ENCODE data around the gene MEN1.

MEN1 gene

DNA sequence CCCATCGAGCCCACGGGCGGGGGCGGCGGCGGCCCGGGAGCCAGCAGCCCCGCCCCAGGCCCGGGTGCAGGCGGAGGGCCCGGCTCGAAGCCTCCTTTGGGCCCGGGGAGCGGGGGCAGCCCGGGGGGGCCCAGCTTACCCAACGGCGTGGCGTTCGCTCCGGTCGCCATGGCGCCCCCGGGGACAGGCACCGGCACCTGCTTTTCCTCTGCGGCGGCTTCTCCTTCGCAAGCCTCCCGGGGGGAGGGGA lies 32.2 kb downstream of the MEN1 start:
- DNase-seq = no peak

DNA sequence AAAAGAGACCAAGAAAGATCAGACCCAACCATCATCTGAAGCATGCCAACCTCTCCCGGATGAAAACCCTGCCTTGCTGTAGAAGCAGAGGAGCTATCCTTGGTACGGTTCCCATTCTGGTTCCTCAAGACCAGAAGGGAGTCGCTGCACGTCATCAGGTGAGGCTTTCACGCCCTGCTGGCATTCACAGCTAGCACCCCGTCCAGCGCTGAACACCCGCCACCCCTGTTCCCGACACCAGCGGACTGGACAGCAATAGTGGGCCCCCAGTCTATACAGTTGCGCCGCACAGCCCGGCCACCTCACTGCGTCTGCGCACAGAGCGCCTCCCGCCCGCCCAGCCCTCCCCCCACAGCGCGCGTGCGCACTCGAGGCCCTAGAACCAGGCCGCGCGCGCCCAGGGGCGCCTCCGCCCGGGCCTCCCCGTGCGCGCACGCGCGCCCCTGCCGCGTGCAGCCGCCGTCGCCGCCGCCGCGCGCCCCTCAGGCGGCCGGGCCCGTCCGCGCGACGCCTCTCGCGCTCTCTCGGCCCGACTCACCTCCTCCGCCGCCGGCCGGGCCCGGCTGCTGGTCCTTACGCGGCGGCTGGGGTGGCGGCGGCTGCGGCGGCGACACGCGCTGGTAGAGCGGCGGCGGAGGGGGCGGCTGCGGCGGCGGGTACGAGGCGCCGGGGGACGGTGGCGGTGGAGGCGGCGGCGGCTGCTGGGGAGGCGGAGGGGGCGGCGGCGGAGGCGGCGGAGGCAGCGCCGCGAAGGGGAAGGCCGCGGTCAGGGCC lies 32.7 kb downstream of the MEN1 start:
- peak; percentile 90 for DNase-seq

DNA sequence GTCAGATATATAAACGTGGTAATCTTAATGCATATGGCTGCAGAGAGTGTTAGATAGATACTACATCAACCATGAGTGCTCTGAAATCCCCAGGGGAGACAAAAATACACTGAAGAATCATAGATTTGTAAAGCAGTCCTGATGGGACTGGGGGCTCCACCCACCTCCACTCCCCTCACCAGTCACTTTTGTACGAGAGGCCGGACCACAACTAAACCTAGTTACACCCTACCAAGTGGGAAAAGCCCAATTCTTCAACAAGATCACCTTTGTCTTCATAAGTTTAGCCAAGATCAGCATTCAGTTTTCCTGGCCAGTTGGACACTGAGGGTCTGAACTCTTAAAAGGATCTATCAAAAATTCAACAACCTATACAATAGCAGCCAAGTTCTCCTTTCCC lies 33.5 kb downstream of the MEN1 start:
- DNase-seq = no peak

DNA sequence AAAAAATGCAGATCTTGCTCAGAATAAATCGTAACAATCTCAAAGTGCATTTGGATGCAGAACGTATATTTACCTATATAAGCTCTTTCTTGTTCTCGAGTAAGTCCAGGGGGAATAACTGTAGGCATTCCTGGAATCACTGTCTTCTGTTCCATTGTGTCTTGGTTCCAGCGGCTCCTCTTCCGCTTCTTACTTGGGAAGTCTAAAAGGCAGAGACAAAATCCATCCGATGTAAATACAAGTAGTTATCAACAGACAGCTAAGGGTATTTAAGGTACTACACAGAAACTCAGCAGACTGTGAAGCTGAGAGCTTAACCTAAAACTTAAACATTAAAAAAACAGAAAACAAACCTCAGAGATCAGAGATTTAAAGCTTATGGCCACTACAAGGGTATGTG lies 33.9 kb downstream of the MEN1 start:
- DNase-seq = no peak

DNA sequence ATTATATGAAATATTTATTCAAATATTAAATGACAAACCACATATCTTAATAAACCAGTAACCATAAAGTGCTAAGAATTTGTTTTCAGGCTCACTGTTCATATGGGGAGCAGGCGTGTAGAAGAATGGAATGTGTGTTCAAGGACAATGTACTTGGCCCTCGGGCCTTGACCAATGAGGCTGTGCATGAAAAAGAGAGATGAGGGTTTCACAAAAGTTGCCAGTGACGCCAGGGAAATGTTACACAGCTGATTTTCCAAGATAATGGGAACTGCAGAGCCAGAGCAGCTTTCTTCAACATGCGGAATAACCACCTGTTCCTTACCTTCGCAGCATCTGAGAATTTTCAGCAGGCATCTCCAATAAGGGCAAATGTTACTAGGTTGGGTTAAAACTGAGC lies 36.2 kb downstream of the MEN1 start:
- DNase-seq = no peak

DNA sequence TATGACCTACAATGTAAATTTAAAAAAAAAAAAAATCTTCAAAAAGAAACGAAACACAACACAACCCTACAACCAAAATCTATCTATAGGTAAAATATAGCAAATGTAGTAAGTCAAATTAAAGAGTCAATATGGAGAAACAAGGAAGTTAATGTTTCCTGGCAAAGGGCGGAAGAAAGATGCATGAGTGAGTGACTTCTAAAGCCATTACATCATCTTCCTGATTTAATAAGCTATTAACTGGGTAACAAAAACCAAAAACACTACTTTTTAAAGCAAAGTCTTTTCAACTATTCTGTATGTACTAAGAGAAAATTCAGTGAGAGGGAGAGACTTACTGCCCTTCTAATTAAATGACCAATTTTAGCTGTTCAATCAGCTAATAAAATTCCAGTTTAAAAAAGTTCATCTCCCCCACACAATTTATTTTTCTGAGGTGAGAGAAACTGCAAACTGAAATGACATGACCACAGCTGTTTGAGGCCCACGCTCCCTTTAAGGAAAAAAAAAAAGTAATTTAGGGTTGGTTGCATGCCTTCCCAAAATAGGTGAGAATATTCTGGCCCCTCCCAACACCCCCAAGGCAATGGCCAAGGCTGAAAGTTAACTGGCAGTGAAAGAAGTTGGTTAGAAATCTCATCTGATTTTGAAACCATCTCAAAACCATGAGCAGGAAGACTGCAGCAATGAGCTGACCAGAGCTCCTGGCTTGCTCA lies 37.9 kb downstream of the MEN1 start:
- DNase-seq = no peak

DNA sequence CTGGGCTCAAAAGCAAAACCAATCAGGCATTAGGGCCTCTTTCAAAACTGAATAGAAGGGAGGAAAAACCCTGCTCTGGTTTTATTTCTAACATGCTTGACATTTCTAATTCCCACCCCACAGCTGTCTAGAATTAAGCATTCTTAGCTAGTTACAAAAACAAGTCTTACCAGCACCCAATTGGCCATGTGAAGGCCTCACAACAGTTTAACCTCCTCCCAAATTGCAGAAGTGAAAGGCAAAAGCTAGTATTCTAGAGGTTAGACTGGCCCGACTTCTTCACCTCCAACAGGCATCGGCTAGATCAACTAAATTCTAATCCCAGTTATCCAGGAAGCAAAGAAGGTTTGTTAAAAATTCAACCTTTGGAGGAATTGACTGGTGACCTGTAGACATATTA lies 38.5 kb downstream of the MEN1 start:
- no peak for DNase-seq

DNA sequence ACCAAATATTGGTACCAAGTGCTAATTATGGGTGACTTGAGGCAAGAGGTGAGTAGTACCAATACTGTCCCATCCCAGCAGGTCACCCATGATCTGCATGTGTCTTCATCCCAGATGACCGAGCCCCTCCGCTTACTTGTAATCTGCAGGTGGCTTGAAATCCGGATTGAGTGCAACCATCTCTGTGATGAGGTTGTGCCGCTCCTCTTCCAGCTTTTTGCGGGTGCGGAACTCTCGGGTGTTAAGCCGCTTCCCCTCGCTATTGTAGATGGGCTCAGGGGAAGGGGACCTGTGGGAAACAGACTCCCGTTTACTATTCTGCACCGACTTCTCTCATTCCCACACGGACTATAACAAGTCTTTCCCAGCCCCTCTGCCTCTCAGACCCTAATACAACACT lies 40.2 kb downstream of the MEN1 start:
- DNase-seq = no peak

DNA sequence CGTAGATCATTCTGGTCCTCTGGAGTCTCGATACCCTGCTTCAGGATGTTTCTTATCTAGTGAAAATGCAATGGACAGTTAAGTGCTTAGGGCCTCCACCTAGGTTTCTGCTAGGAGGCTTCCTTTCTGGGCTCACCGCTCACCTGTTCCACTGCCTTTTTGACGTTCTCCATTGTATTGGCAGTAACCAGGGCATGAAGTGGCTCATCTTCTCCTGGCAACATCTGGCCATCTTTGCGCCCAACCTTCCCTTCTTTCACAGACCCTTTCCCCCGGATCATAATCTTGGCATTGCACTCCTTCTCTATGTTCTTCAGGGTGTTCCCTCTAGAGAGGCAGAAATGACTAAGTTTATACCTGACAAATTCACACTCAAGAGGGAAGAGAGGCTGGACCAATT lies 41.1 kb downstream of the MEN1 start:
- DNase-seq = no peak

DNA sequence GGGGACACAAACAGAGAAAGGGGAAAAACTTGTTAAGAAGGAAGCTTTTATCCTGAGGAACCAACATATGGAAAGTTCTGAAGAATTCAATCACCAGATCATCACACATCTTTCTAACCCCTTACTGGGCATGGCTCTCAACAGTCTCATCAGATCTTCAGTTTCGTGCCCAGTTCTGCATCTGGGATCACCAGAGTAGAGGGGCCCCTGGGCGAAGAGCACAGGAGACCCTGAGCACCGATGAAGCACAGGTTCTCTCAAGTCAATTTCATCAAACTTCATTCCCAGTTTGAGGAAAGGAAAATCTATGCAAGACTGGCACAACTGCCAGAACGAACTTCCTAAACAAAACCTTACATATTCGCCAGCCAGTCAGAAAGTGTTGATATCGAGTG lies 42.1 kb downstream of the MEN1 start:
- DNase-seq = no peak

DNA sequence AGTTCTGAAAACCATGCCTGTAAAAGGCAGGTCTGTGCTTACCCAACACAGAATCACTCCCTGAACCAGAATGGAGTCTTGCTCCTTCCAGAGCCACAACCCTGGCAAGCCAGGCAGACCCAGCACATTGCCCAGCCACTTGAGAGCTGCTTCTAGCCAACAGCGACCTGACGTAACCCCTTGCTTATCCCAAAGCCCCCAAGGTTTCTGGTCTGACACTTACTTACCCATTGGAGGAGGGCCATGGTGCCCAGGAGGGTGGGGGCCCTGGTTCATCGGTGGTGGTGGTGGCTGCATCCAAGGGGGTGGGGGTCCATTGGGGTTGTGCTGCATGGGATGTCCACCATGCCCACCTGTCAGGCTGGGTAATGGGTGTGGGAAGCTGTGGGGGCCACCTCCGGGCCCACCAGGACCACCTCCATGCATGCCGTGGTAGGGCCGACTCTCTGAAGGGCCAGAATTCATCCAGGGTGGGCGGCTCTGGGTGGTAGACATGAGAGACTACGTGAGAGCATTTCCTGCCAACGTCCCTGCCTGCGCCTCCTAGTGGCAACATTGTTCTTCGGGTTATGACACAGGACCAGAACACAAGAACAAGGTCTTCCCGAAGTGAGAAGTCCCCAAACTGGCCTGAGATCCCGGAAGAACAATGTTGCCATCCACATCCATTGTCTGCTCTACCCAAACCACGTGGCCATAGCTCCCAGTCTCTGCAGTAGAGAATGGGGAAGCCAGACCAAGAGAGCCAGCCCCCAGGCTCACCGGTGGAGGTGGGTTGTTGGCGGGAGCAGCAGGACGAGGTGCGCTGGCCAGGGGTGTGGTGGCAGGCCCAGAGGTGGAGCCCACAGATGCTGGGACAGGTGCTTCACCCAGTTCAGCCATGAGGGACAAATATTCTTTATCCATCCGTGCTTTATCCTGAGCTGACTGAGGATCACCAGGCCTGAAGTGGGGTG lies 42.7 kb downstream of the MEN1 start:
- no peak for DNase-seq

DNA sequence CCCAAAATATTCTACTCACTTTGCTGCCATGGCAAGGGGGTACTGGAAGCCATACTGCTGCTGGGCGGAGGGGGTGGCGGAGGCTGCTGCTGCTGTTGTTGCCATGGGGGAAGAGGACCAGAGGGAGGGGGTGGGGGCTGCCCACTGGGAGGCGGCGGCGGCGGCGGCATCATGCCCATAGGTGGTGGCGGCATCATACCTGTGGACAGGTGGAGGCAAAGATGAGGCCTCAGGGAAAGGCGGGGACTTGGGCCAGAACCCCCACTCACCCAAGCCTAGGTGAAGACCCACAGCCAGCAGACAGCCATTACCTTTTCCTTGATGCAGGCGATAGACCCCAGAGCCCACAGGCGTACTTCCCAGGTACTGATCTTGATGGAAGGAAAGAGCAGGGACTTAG lies 43.5 kb downstream of the MEN1 start:
- DNase-seq = no peak

DNA sequence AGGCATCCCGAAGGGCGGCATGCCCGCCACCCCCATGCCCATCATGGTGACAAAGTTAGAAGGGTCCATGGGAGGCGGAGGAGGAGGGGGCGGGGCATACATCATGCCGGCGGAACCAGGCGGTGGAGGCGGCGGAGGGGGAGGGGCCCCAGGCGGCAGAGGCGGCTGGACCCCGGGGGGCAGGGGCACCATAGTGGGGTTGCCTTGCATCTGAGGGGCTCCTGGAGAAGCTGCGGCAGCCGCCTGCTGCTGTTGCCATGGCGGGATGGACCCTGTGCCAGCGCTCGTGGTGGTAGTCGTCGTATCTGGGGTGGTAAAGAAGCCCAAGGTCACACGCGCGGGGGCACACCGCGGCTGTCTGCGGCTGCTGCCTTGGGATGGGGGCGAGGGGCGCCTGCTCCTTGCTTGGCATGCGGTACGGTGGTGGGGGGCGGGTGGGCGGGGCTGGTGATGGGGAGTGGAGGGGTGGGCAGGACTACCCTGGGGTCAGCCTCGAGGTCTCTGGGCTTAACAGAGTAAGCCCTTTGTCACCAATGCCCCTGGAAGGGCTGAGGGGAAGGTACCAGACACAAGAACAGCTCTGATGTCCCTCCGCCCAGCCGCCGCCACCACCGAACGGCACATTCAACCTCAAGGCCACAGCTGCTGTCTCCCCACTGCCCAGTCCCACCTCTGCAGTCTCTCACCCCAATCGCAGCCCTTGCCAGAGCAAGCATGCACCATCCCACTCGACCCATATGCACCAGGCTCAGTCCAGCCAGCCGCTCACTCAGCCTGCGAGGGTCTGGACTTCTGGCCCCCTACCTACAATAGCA lies 44.3 kb downstream of the MEN1 start:
- DNase-seq = no peak

DNA sequence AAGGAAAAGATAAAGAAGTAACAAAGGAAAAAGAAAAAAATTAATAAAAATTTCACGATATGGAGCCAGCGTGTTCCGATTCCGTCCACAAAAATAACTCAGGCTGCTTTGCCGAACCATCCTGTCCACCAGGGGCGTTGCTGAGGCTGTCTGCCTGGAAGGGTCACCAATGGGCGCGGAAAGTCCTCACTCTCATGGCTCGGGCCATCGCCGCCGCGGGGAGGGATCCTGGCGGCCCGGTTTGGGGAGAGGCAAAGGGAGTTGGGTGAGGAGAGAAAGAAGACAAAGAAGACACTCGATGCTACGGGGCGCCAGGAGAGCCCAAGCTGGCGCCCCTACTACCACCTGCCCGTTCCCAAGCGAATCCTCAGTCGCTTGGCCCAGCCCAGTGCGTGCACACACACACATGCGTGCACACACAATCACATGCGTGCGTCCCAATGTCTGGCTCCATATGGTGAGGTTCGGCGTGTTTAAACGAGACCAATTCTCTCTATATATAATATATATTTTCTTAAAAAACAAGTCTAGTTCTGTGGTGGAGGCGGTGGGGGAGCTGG lies 45.0 kb downstream of the MEN1 start:
- no peak for DNase-seq

DNA sequence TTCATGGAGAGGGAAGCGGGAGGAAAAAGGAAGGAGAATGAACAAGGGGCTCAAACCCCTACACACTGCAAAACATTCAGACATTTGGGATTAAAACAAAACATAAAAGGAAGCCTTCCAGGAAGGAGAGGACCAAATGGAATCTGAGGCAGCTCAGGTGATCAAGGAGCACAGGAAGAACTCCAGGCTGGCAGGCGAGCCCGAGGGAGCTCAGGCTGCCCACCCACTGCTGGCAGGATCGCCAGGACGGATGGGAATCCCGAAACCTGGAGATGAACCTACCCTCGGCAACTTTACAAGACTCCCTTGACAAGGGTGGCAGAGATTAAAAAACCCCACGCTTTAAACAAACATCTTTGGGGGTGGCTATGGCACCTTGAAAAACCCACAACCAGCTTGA lies 45.6 kb downstream of the MEN1 start:
- no peak for DNase-seq

DNA sequence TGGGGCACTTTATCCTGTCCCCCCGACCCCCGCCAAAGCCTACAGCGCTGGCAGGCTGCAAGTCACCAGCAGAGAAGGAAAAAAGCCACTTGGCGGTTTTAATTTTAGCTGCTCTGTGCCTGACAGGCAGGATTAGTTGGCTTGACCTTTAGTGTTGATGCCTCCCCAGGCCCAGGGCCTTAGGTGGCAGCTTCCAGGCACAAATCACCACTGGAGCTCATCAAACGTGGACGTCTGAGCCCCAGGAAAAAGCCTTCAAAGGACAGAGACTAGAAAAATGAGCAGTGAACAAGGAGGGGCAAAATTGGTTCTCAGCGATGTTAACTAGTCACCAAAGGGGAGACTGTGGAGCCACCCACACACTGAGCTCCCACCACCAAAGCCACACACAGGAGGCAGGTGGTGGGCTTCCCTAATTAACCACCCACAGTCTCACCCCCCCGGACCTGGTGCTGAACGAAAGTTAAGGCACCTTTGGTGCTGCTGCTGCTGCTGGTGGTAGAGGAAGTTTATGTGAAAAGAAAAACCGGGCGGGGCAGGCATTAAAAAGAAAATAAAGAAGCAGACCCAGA lies 46.2 kb downstream of the MEN1 start:
- no peak for DNase-seq

DNA sequence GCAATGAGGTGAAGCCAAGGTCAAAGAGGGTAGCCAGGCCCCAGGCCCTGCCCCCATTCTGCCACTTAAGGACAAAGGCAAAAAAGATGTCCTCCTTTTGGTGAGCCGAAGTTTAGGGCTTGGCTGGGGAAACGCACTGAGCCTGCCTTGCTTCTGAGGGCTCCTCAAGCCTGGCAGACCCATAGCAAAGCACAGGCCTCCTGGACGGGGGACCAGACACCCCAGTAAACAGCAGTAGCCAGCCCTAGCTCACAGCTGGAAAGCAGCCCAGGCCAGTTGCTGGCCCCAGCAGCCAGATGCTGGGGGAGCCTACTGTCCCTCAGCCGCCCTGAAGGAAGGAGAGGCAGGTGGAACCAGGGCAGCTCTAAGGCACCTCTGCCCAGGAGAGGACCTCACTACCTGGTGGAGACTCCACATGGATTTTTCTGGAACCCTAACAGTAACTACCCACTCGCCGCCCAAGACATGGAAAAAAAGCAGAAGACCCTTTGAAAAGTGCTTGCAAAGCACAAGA lies 46.8 kb downstream of the MEN1 start:
- DNase-seq = no peak

DNA sequence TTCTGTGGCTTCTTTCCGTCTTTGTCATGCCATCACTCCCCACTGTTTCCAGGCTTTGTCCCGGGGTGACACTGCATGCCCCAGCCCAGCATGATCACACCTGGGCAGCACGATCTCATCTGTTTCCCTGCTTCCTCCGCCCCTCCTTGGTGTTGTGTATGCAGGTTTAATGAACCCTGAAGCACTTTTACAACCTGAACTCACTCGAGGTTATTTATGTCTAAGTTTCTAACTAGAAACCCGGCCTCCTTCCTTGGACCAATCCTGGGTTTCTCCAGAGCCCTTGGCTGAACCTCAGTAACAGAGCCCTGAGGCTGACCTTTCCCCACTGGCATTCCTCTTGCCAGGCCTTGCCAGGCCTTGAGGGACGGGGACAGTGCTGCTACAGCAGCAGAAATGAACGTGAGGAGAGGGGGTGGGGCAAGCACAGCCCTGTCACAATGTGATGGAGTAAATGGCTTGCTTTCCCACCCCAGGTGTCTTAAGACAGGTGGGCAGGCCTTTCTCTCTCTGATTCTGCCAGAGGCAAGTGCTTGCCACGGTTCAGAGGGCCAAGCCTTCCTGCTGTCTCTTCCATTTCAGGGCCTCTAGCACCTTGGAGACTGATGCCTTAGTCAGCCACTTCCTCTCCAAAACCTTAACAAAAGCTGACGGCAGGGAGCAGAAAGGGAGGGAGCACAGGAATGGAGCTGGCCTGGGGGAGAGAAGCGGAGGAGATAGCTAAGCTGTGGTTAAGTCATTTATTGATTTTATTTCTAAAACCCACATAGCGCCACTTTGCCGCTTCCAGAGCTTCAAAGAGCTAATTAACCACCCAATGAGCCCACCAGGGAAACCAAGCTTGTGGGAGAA lies 47.5 kb downstream of the MEN1 start:
- DNase-seq = no peak

DNA sequence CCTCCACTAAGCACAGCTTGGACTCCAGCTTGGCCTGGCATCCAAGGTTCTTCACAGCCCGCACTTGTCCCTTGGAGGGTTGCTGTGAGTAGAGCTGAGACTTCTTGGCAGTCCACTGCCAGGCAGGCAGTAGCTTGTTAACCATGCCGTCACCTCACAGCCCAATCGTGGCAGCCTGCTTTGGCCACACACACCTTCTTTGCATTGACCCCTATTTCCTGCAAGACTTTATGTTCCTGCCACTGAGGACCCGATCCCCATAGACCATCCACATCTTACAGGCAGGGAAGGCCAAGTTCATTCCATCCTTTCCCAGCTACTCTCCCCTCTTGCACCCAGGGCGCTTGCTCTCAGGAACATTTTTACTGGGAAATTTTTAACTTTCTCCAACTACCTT lies 48.1 kb downstream of the MEN1 start:
- no peak for DNase-seq

DNA sequence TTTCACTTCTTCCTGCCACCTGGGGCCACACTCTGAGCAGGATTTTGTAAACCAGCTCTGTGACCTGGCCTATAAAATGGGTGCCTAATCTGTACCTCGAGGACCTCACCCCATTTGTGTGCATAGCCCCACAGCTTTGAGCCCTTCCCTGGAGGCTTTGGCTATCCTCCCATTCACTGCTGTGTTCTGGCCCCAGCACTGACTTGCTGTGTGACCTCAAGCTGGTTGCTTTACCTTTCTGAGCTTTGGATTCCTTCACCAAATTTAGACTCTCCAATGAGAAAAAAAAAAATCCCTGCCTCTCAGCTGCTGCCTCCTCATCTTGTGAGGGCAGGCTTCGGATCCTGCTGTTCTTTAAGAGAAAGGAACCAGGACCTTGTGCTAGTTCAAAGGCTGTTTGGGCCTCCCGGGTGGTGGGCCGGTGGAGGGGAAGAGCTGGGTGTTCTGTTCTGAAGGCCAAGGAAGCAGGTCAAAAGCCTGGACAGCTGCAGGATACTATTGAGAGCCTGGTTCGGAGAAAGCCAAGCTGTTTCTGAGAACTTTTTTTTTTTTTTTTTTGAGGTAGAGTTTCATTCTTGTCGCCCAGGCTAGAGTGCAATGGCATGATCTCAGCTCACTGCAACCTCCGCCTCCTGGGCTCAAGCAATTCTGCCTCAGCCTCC lies 49.5 kb downstream of the MEN1 start:
- no peak for DNase-seq
